K562 (cell line): ENCODE results near the gene GET4. TPM values are rescaled to one million over a fixed set of nuclear protein-coding genes. Genes with fewer than 3 reads are reported as not detected.

Experiments used
- ATAC-seq: fragments of 200-7000 bp; cut with Tn5 transposase; 3 replicates; pipeline ENCODE4 v1.9.1; 2020; ENCODE audit warnings: moderate library complexity
- BruUV-seq: library from RNA; stranded (reverse); fragments of 400-500 nt; replicated peaks from 2 replicates; lab custom pipeline; 2021; lab: Mats Ljungman, UMichigan
- CTCF ChIA-PET: fragments of 300-600 bp; formaldehyde crosslinking; extraction: SDS; loops from one replicate; lab custom pipeline; 2021; ENCODE audit warnings: low intra/inter-chr PET ratio; lab: Yijun Ruan, JAX
- POLR2A ChIA-PET: fragments of 300-600, 350-650 bp; sonication (Branson Sonifier 250); formaldehyde crosslinking; extraction: SDS; loops from one replicate; lab custom pipeline; 2021; ENCODE audit warnings: antibody characterized with exemption, inconsistent platforms; lab: Yijun Ruan, JAX
- DNase-seq, 4 experiments: peaks; one replicate each; pipeline versions ENCODE4 v3.0.0 to v3.0.0-alpha.2; 2011 to 2018; ENCODE audit warnings: low spot score in 3 of 4, mixed read lengths in 3 of 4; ENCODE audit errors: extremely low read depth in 1 of 4
- FAIRE-seq: peaks from 2 replicates; lab custom pipeline; 2011; peaks lifted over from hg19 to GRCh38; lab: Jason Lieb, UNC
- H2AFZ ChIP-seq: 2 replicates; pipeline ENCODE4 v1.6.0; 2011; ENCODE audit warnings: low read depth, low read length, control low read depth, inconsistent platforms
- H3K27ac ChIP-seq: fragments of 200-600 bp; 3 replicates; pipeline ENCODE4 v1.8.0; 2011; ENCODE audit warnings: low read depth, mild to moderate bottlenecking, control low read depth, inconsistent platforms, low read length, moderate library complexity, mixed read lengths; ENCODE audit errors: extremely low read depth
- H3K27me3 ChIP-seq, 2 experiments: fragments of 300-600 bp in 1 of 2; 2 replicates in 1 of 2; 3 replicates in 1 of 2; pipeline versions ENCODE4 v1.6.0 to v1.8.0; 2011; ENCODE audit warnings: inconsistent platforms in 2 of 2, low read length in 2 of 2, mild to moderate bottlenecking in 1 of 2, mixed read lengths in 1 of 2, moderate library complexity in 1 of 2; ENCODE audit not compliant: control insufficient read depth in 2 of 2, insufficient read depth in 2 of 2
- H3K36me3 ChIP-seq: fragments of 300-600 bp; 3 replicates; pipeline ENCODE4 v1.8.0; 2011; ENCODE audit warnings: mild to moderate bottlenecking, low read length, inconsistent platforms; ENCODE audit not compliant: control insufficient read depth, insufficient read depth
- H3K4me1 ChIP-seq, 2 experiments: fragments of 200-600 bp in 1 of 2; replicated peaks in 1 of 2; 2 replicates in 1 of 2; 3 replicates in 1 of 2; pipeline versions ENCODE4 v1.5.1 to v1.8.0; 2011; ENCODE audit warnings: inconsistent platforms in 2 of 2, low read length in 2 of 2, mild to moderate bottlenecking in 1 of 2, mixed read lengths in 1 of 2, moderate library complexity in 1 of 2; ENCODE audit not compliant: control insufficient read depth in 2 of 2, insufficient read depth in 2 of 2
- H3K4me2 ChIP-seq: 2 replicates; pipeline ENCODE4 v1.6.1; 2011; ENCODE audit warnings: low read length, control low read depth, inconsistent platforms, mixed read lengths; ENCODE audit not compliant: insufficient read depth
- H3K4me3 ChIP-seq: fragments of 200-600 bp; sonication (generic), shearing (Covaris generic); 2 replicates; pipeline ENCODE4 v1.5.1; 2016; ENCODE audit warnings: control low read depth, inconsistent platforms
- H3K79me2 ChIP-seq: fragments of 200-600 bp; 3 replicates; pipeline ENCODE4 v1.8.0; 2011; ENCODE audit warnings: low read length, inconsistent platforms; ENCODE audit not compliant: control insufficient read depth, insufficient read depth
- H3K9ac ChIP-seq, 2 experiments: 2 replicates each; pipeline versions ENCODE4 v1.6.0 to v1.6.1; 2011; ENCODE audit warnings: low read depth in 2 of 2, low read length in 2 of 2, control low read depth in 1 of 2, inconsistent platforms in 1 of 2, mild to moderate bottlenecking in 1 of 2, mixed read lengths in 1 of 2; ENCODE audit not compliant: insufficient read depth in 1 of 2
- H3K9me1 ChIP-seq: one replicate; pipeline ENCODE4 v1.6.0; 2011; ENCODE audit warnings: inconsistent platforms, mild to moderate bottlenecking, low read length, moderate library complexity; ENCODE audit not compliant: control insufficient read depth, insufficient read depth
- H3K9me3 ChIP-seq: replicated peaks from 2 replicates; pipeline ENCODE4 v1.5.1; 2011; ENCODE audit warnings: low read depth, low read length, inconsistent platforms; ENCODE audit not compliant: control insufficient read depth, insufficient read depth
- H4K20me1 ChIP-seq: replicated peaks from 2 replicates; pipeline ENCODE4 v1.6.1; 2011; ENCODE audit warnings: low read length, inconsistent platforms, mixed read lengths; ENCODE audit not compliant: control insufficient read depth, insufficient read depth
- CHD2 ChIP-seq: IDR thresholded peaks from 2 replicates; pipeline ENCODE4 v1.6.1; 2011; ENCODE audit warnings: low read depth, low read length
- PCBP2 ChIP-seq: fragments of 200-400 bp; formaldehyde crosslinking; IDR thresholded peaks from 2 replicates; pipeline ENCODE4 v1.6.1; 2018; ENCODE audit warnings: low read length, low read depth, mild to moderate bottlenecking, moderate library complexity; ENCODE audit not compliant: poor library complexity, severe bottlenecking
- POLR2G ChIP-seq: fragments of 200-400 bp; formaldehyde crosslinking; IDR thresholded peaks from 2 replicates; pipeline ENCODE4 v1.6.1; 2017; ENCODE audit warnings: low read depth, mild to moderate bottlenecking, antibody characterized with exemption, low read length, moderate library complexity
- TRIM28 ChIP-seq: fragments of 450-650 bp; IDR thresholded peaks from 2 replicates; pipeline ENCODE4 v1.6.1; 2017
- ZNF253 ChIP-seq: fragments of 250-450 bp; sonication (Bioruptor Pico); conservative IDR thresholded peaks from 2 replicates; pipeline ENCODE4 v1.6.1; 2021; ENCODE audit warnings: mild to moderate bottlenecking
- ZNF766 ChIP-seq: fragments of 200-800 bp; sonication (Bioruptor generic); conservative IDR thresholded peaks from 2 replicates; pipeline ENCODE4 v1.6.1; 2016; ENCODE audit warnings: missing genetic modification characterization, missing compliant biosample characterization
- WGBS: fragments of 100-300 bp; shearing (Covaris generic); methylation state at CpG from one replicate; pipeline ENCODE4 v1.1.6; 2016; ENCODE audit warnings: low coverage, mixed read lengths; ENCODE audit not compliant: insufficient coverage; ENCODE audit errors: missing lambda C conversion rate; 5-methylcytosine and 5-hydroxymethylcytosine counted together
- in situ Hi-C: fragments of 300-500 bp; cut with MboI; formaldehyde crosslinking; loops from 4 replicates; pipeline ENCODE4 v1.15.0; 2018; ENCODE audit warnings: inconsistent platforms, mixed read lengths
- intact Hi-C: fragments of 100-400 bp; cut with micrococcal nuclease; formaldehyde crosslinking; loops from 2 replicates; pipeline ENCODE4 v1.14.2; 2022
- polyA plus RNA-seq, 8 experiments: library from polyadenylated mRNA; depleted of rRNA in 4 of 8; stranded (reverse) in 5 of 8; unstranded in 3 of 8; fragments of >200 nt; fragmentation: Nextera tagmentation in 2 of 8; fragmentation: Illumina TruSeq in 1 of 8; extraction: Ambion mirVana in 2 of 8; extraction: Trizol in 1 of 8; gene quantifications; 2 replicates each; pipeline versions ENCODE4 v1.2.1 to v1.2.3, GENCODE V29; 2011 to 2014; ENCODE audit warnings: inconsistent platforms in 1 of 8, missing spikeins in 1 of 8
- total RNA-seq, 7 experiments: library from RNA; depleted of rRNA in 6 of 7; stranded (reverse); fragments of >200 nt in 6 of 7; fragmentation: Illumina TruSeq in 2 of 7; extraction: Trizol in 2 of 7; gene quantifications; 2 replicates each; pipeline versions ENCODE4 v1.2.1 to v1.2.3, GENCODE V29; 2011 to 2021; ENCODE audit warnings: low replicate concordance in 1 of 7

Gene GET4
- total and polyA plus RNA-seq, 9 of the 15 experiments (the other 6 are each of a cell fraction or from before 2014, with no cell fraction given) = 0.99 to 122 (median 40.4) TPM

- Histone ChIP-seq H3K4me1 (peaks cover 14 to 29% of the 10 kb centered on the region in 2 experiments; a peak in 4 of 5 replicates), H3K27ac (no peak overlapping the region), H4K20me1 (0 out of 2 replicates have a peak, but pooled peaks cover 5% of the 10 kb centered on the region), H3K9me1 (peaks cover 4% of the 10 kb centered on the region), H3K9me3 (no peaks in the 10 kb centered on the region), H3K4me3 (no peak overlapping the region), H3K9ac (no peak overlapping the region; a peak in 1 of 4 replicates), H3K36me3 (peaks cover 94% of the 10 kb centered on the region), H3K27me3 (no peaks in the 10 kb centered on the region), H3K79me2 (no peaks in the 10 kb centered on the region), H3K4me2 (no peak overlapping the region), H2AFZ (no peak overlapping the region)
- ATAC-seq (no peak), FAIRE-seq (no peak), DNase-seq (no peak)
- in situ Hi-C loops = no loop called here
- ChIA-PET POLR2A (interaction anchor here (1.4 kb wide), 1 partner anchor 19 kb away, joined by 4 read pairs; no protein-coding TSS in a partner anchor), CTCF (interaction anchor here (0.6 kb wide), 1 partner anchor 94 kb away, joined by 3 read pairs; no protein-coding TSS in a partner anchor)
- intact Hi-C loops = no loop called here
- no TSS peak for BruUV-seq
- TF ChIP-seq POLR2G = peak; percentile 42; the same call in 1 of the 2 replicates
- TF ChIP-seq CHD2 = no peak
- WGBS = 97% methylated on average over 28 of the region's 30 CpGs
Measured at GRCh38 chr7:856444-857095, 19.8 kb upstream of the GET4 start.

- in situ Hi-C loops (no loop called here), intact Hi-C loops (no loop called here)
- Histone ChIP-seq H3K9me3 (no peaks in the 10 kb centered on the region), H3K9me1 (peaks cover 4% of the 10 kb centered on the region), H3K27me3 (no peaks in the 10 kb centered on the region), H3K27ac (no peak overlapping the region), H3K9ac (peak overlapping the region in 1 of 2 experiments; percentile 79; a peak in 2 of 4 replicates), H3K4me2 (no peak overlapping the region), H3K36me3 (peaks cover 94% of the 10 kb centered on the region), H3K79me2 (no peaks in the 10 kb centered on the region), H3K4me1 (peaks cover 14 to 29% of the 10 kb centered on the region in 2 experiments; a peak in 4 of 5 replicates), H4K20me1 (0 out of 2 replicates have a peak, but pooled peaks cover 5% of the 10 kb centered on the region), H3K4me3 (no peak overlapping the region), H2AFZ (no peak overlapping the region)
- ChIA-PET POLR2A (interaction anchor here (0.7 to 1.4 kb wide), 2 partner anchors 17 to 26 kb away, joined by 4 read pairs; partner anchors contain the start of gene SUN1), CTCF (no interaction called here)
- no TSS peak for BruUV-seq
- TF ChIP-seq PCBP2 = no peak
- no peak for TF ChIP-seq ZNF766
- no peak for TF ChIP-seq TRIM28
- TF ChIP-seq ZNF253 (CRISPR knock-in tag) = no peak
- ATAC-seq (no peak), FAIRE-seq (no peak), DNase-seq (no peak)
- WGBS = 92% methylated on average over 9 of the region's 9 CpGs
Measured at GRCh38 chr7:857661-858060, 18.7 kb upstream of the GET4 start.
